PFSK-1 (cell line): ENCODE measurements around the gene NOXO1.

Source experiments
- FOXP2 ChIP-seq: optimal IDR thresholded peaks from 2 replicates; pipeline ENCODE3; 2011; ENCODE audit warnings: borderline replicate concordance, control low read depth, inconsistent platforms; ENCODE audit not compliant: insufficient read depth; ENCODE audit errors: extremely low read length, extremely low read depth
- POLR2AphosphoS5 ChIP-seq: IDR thresholded peaks from 2 replicates; pipeline ENCODE4 v1.6.1; 2012; ENCODE audit warnings: low read depth, mild to moderate bottlenecking, control low read depth, low read length, moderate library complexity
- SIN3A ChIP-seq: IDR thresholded peaks from 2 replicates; pipeline ENCODE4 v1.6.1; 2012; ENCODE audit warnings: mild to moderate bottlenecking, low read length, moderate library complexity, borderline replicate concordance; ENCODE audit not compliant: insufficient read depth
- TAF1 ChIP-seq: IDR thresholded peaks from 2 replicates; pipeline ENCODE4 v1.6.1; 2012; ENCODE audit warnings: low read length, control low read depth, borderline replicate concordance; ENCODE audit not compliant: insufficient read depth
- TF ChIP-seq, protein P1 (sequence below), 2 experiments: IDR thresholded peaks; 2 replicates each; pipeline versions ENCODE4 v1.6.1 to v1.8.0; 2011 to 2012; ENCODE audit warnings: low read depth in 2 of 2, low read length in 2 of 2, control low read depth in 1 of 2, inconsistent platforms in 1 of 2, mild to moderate bottlenecking in 1 of 2, moderate library complexity in 1 of 2; ENCODE audit not compliant: insufficient read depth in 1 of 2

The NOXO1 gene

DNA sequence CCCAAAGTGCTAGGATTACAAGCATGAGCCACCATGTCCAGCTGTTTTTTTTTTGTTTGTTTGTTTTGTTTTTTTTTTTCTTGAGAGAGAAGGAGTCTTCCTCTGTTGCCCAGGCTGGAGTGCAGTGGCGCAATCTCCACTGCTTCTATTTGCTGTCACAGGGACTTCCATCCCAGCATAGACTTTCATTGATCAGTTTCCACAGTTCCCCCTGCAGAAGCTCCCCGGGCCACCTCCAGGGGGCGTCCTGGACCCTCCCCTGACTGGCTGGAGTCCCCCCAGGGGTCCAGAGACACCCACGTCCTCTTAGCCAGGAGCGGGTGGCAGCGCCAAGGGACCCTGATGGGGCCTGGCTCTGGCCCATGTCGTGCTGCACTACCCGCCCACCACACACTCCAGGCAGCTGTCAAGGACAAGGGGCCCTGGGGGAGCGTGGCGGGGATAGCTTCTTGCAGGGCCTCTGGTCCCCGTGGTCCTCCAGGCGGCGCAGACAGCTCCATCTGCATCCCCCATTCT lies 35.2 kb upstream of the NOXO1 start:
- TF ChIP-seq TAF1, result no peak
- no peak for TF ChIP-seq FOXP2
- no peak for TF ChIP-seq SIN3A
- TF ChIP-seq, protein P1, sequence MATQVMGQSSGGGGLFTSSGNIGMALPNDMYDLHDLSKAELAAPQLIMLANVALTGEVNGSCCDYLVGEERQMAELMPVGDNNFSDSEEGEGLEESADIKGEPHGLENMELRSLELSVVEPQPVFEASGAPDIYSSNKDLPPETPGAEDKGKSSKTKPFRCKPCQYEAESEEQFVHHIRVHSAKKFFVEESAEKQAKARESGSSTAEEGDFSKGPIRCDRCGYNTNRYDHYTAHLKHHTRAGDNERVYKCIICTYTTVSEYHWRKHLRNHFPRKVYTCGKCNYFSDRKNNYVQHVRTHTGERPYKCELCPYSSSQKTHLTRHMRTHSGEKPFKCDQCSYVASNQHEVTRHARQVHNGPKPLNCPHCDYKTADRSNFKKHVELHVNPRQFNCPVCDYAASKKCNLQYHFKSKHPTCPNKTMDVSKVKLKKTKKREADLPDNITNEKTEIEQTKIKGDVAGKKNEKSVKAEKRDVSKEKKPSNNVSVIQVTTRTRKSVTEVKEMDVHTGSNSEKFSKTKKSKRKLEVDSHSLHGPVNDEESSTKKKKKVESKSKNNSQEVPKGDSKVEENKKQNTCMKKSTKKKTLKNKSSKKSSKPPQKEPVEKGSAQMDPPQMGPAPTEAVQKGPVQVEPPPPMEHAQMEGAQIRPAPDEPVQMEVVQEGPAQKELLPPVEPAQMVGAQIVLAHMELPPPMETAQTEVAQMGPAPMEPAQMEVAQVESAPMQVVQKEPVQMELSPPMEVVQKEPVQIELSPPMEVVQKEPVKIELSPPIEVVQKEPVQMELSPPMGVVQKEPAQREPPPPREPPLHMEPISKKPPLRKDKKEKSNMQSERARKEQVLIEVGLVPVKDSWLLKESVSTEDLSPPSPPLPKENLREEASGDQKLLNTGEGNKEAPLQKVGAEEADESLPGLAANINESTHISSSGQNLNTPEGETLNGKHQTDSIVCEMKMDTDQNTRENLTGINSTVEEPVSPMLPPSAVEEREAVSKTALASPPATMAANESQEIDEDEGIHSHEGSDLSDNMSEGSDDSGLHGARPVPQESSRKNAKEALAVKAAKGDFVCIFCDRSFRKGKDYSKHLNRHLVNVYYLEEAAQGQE (IDR thresholded peaks at IDR 0.05; ENCODE audit: insufficient read depth in 1 of 2, low read depth in 2 of 2, low read length in 2 of 2), result no peak
- no peak for TF ChIP-seq POLR2AphosphoS5

DNA sequence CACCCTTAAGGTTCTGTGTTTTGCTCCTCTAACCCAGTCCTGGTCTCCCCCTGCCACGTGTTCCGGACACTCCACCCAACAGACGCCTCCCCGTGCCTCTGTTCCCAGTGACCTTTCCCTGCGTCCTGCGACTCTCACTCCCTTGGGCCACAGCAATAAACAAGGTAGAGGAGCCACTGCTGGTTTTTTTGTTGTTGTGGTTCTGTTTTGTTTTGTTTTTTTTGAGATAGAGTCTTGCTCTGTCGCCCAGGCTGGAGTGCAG lies 34.6 kb upstream of the NOXO1 start:
- TF ChIP-seq, protein P1 (IDR thresholded peaks at IDR 0.05; ENCODE audit: insufficient read depth in 1 of 2, low read depth in 2 of 2, low read length in 2 of 2), result no peak
- no peak for TF ChIP-seq SIN3A
- TF ChIP-seq FOXP2, result no peak
- no peak for TF ChIP-seq POLR2AphosphoS5
- no peak for TF ChIP-seq TAF1

DNA sequence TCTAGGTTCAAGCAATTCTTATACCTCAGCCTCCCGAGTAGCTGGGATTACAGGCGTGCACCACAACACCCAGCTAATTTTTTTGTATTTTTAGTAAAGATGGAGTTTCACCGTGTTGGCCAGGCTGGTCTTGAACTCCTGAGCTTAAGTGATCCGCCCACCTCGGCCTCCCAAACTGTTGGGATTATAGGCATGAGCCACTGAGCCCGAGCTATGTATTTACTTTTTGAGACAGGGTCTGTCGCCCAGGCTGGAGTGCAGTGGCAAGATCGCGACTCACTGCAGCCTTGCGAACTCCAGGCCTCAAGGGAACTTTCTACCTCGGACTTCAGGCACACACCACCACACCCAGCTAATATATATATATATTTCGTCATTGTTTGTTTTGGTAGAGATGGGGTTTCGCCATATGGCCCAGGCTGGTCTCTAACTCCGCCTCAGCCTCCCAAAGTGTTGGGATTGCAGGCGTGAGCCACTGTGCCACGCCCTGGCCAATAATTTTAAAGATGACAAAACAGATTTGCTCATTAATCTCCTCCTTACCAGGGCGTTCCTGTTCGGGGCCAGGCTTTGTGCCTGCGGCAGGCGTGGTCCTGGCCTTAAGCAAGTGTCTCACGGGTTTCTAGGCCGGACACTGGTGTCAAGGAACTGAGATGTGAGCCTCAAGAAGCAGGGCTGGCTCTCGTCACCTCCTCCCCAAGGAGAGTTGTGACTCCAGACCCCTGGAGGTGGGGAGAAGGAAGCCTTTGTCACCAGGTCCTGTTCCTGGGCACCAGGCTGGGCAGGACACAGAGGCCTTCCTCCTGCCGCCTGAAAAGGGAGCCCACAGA lies 34.1 kb upstream of the NOXO1 start:
- TF ChIP-seq POLR2AphosphoS5 (no peak), SIN3A (no peak), TAF1 (no peak), FOXP2 (no peak)
- TF ChIP-seq, protein P1 (IDR thresholded peaks at IDR 0.05; ENCODE audit: insufficient read depth in 1 of 2, low read depth in 2 of 2, low read length in 2 of 2), result no peak

DNA sequence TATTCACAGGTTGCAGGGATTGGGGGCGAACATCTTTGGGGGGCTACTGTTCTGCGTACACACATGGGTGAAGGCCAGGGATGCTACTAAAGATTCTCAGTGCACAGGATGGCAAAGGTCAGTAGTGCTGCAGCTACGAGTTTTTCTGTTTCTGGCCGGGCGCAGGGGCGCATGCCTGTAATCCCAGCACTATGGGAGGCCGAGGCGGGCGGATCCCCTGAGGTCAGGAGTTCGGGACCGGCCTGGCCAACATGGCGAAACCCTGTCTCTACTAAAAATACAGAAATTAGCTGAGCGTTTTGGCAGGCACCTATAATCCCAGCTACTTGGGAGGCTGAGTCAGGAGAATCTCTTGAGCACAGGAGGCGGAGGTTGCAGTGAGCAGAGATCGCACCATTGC lies 32.3 kb upstream of the NOXO1 start:
- no peak for TF ChIP-seq TAF1
- TF ChIP-seq, protein P1 (IDR thresholded peaks at IDR 0.05; ENCODE audit: insufficient read depth in 1 of 2, low read depth in 2 of 2, low read length in 2 of 2), result no peak
- TF ChIP-seq POLR2AphosphoS5, result no peak
- no peak for TF ChIP-seq FOXP2
- TF ChIP-seq SIN3A, result no peak
